AG04449 (cell line): ENCODE measurements around the gene AZU1.
"Not testable (repeated sequence)": the region's sequence is repeated elsewhere in the genome, so short reads cannot be mapped to it uniquely, and the experiment has no call there.

Experiments
- CTCF ChIA-PET: fragments of 350-600 bp; formaldehyde crosslinking; extraction: SDS; loops from one replicate; lab custom pipeline; 2021; ENCODE audit warnings: antibody characterized with exemption; lab: Yijun Ruan, JAX
- POLR2A ChIA-PET: fragments of 400-600, 350-600 bp; formaldehyde crosslinking; extraction: SDS; loops from one replicate; lab custom pipeline; 2020; ENCODE audit warnings: antibody characterized with exemption, inconsistent platforms; lab: Yijun Ruan, JAX
- DNase-seq: peaks from one replicate; pipeline ENCODE4 v3.0.0-alpha.2; 2010; ENCODE audit warnings: low read depth, low spot score
- H3K4me3 ChIP-seq: 2 replicates; pipeline ENCODE4 v1.5.1; 2011; ENCODE audit warnings: low read depth, mild to moderate bottlenecking, control low read depth, low read length
- TF ChIP-seq, protein P1 (sequence below): IDR thresholded peaks from one replicate; pipeline ENCODE4 v1.5.1; 2011; ENCODE audit warnings: mild to moderate bottlenecking, moderate library complexity, low read length, control low read depth, inconsistent platforms; ENCODE audit not compliant: insufficient read depth; ENCODE audit errors: missing control alignments

The AZU1 gene

GRCh38 chr19:850979-851335, 23.3 kb downstream of the AZU1 start:
- H3K4me3 ChIP-seq = no peak overlapping the region; the same call in 1 of the 2 replicates

DNA sequence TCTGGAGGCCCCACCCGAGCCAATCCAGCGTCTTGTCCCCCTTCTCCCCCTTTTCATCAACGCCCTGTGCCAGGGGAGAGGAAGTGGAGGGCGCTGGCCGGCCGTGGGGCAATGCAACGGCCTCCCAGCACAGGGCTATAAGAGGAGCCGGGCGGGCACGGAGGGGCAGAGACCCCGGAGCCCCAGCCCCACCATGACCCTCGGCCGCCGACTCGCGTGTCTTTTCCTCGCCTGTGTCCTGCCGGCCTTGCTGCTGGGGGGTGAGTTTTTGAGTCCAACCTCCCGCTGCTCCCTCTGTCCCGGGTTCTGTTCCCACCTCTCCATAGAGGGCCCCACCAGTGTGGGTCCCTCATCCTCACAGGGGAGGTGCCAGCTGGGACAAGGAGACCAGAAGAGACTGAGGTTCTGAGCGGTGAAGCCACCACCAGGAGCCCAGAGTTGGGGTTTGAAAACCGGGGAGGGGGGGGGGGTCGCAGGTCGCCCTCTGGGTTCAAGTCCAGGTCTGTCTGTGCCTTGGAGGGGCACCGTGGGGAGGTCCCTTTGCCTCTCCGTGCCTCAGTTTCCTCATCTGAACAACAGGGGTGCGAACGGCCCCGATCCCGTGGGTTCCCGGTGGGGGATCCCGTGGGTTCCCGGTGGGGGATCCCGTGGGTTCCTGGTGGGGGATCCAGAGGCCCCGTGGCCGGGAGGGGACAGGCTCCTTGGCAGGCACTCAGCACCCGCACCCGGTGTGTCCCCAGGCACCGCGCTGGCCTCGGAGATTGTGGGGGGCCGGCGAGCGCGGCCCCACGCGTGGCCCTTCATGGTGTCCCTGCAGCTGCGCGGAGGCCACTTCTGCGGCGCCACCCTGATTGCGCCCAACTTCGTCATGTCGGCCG, 24.7 kb downstream of the AZU1 start, which contains the start of gene ELANE:
TSS of gene ELANE (plus strand) at position 168 of the 878 bp plus-strand sequence. CDS start at position 194, 26 bp downstream.
- CTCF ChIA-PET = no interaction called here
- POLR2A ChIA-PET = no interaction called here
- no peak within 1 kb of the TSS for H3K4me3 ChIP-seq
- TF ChIP-seq, protein P1, sequence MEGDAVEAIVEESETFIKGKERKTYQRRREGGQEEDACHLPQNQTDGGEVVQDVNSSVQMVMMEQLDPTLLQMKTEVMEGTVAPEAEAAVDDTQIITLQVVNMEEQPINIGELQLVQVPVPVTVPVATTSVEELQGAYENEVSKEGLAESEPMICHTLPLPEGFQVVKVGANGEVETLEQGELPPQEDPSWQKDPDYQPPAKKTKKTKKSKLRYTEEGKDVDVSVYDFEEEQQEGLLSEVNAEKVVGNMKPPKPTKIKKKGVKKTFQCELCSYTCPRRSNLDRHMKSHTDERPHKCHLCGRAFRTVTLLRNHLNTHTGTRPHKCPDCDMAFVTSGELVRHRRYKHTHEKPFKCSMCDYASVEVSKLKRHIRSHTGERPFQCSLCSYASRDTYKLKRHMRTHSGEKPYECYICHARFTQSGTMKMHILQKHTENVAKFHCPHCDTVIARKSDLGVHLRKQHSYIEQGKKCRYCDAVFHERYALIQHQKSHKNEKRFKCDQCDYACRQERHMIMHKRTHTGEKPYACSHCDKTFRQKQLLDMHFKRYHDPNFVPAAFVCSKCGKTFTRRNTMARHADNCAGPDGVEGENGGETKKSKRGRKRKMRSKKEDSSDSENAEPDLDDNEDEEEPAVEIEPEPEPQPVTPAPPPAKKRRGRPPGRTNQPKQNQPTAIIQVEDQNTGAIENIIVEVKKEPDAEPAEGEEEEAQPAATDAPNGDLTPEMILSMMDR = no peak
- DNase-seq = no peak

More at GRCh38 chr19:850979-851335, 23.3 kb downstream of the AZU1 start:
- POLR2A ChIA-PET = interaction anchor here (0.8 kb wide), 1 partner anchor 53 kb away, joined by 4 read pairs; no protein-coding TSS in a partner anchor
- no peak for DNase-seq
- TF ChIP-seq, protein P1 = no peak
- CTCF ChIA-PET = interaction anchor here (1.4 to 3.1 kb wide), 4 partner anchors 8 to 67 kb away, joined by 3 to 27 read pairs (median 12); partner anchors contain the start of gene CFD

GRCh38 chr19:853014-853585, 25.5 kb downstream of the AZU1 start:
- CTCF ChIA-PET = no interaction called here
- TF ChIP-seq, protein P1 = no peak

GRCh38 chr19:853614-854220, 26.1 kb downstream of the AZU1 start:
- DNase-seq, H3K4me3 ChIP-seq, POLR2A ChIA-PET: not testable (repeated sequence)
- CTCF ChIA-PET = interaction anchor here (1.5 kb wide), 1 partner anchor 387 kb away, joined by 3 read pairs; no protein-coding TSS in a partner anchor

More at GRCh38 chr19:853014-853585, 25.5 kb downstream of the AZU1 start:
- H3K4me3 ChIP-seq = no peak overlapping the region
- DNase-seq = no peak
- POLR2A ChIA-PET = no interaction called here

- DNase-seq = no peak
- no peak overlapping the region for H3K4me3 ChIP-seq
- POLR2A ChIA-PET = no interaction called here
- CTCF ChIA-PET = interaction anchor here (0.7 to 3.3 kb wide), 5 partner anchors 23 to 386 kb away, joined by 3 to 18 read pairs (median 3); partner anchors contain the start of gene WDR18
- TF ChIP-seq, protein P1 = no peak
Measured at GRCh38 chr19:854549-854948, 26.9 kb downstream of the AZU1 start.

DNA sequence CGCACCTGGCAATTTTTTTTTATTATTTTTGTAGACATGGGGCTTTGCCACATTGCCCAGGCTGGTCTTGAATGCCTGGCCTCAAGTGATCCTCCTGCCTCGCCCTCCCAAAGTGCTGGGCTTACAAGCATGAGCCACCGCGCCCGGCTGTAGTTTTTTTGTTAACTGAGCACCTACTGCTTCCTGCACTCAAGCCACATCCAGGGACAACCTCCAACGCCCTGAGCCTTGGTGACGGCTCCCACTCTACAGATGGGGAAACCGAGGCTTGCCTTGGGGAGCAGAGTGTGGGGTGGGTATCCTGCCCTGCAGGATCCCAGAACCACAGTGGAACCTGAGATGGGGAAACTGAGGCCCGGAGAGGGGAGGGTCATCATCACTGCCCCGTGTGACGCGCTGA, 27.5 kb downstream of the AZU1 start:
- TF ChIP-seq, protein P1 = no peak
- no peak for DNase-seq
- no peak overlapping the region for H3K4me3 ChIP-seq
- ChIA-PET CTCF (interaction anchor here (1.1 to 3.3 kb wide), 6 partner anchors 11 to 386 kb away, joined by 3 to 18 read pairs (median 6); partner anchors contain the start of gene WDR18), POLR2A (no interaction called here)
